Gastroesophageal sphincter (tissue), 4 donors: Measurements from ENCODE around the gene PCBP3. TPM values are rescaled to one million over a fixed set of nuclear protein-coding genes. Genes with fewer than 3 reads are reported as not detected.

Experiments
- ATAC-seq: fragments of 150-250 bp; one replicate; pipeline ENCODE4 v1.9.1; 2016; ENCODE audit warnings: mild to moderate bottlenecking, moderate library complexity
- H3K27ac ChIP-seq, 4 donors: fragments of 200-600 bp; sonication (generic) in 3 of 4; 1 replicate in 3 of 4; 2 replicates in 1 of 4; pipeline ENCODE4 v1.5.1; 2016 to 2019
- H3K27me3 ChIP-seq: fragments of 200-600 bp; sonication (generic); one replicate; pipeline ENCODE4 v1.5.1; 2019
- H3K36me3 ChIP-seq, 2 donors: fragments of 200-600 bp; sonication (generic); one replicate each; pipeline ENCODE4 v1.5.1; 2019; ENCODE audit warnings: control low read depth in 1 of 2
- H3K4me1 ChIP-seq, 3 donors: fragments of 200-600 bp; sonication (generic); 1 replicate in 2 of 3; 2 replicates in 1 of 3; pipeline ENCODE4 v1.5.1; 2016 to 2019; ENCODE audit warnings: control low read depth in 2 of 3
- H3K4me3 ChIP-seq, 2 donors: fragments of 200-600 bp; sonication (generic); one replicate each; pipeline ENCODE4 v1.5.1; 2019; ENCODE audit warnings: mild to moderate bottlenecking in 1 of 2, moderate library complexity in 1 of 2
- H3K9me3 ChIP-seq, 3 donors: fragments of 200-600 bp; sonication (generic); one replicate each; pipeline ENCODE4 v1.5.1; 2017 to 2019; ENCODE audit warnings: control low read depth in 2 of 3
- EP300 ChIP-seq: sonication (generic); formaldehyde crosslinking; IDR thresholded peaks from one replicate; pipeline ENCODE4 v1.6.1; 2017; ENCODE audit warnings: antibody characterized with exemption, mild to moderate bottlenecking
- POLR2A ChIP-seq, 2 donors: fragments of 450-650 bp; IDR thresholded peaks; one replicate each; pipeline ENCODE4 v1.6.1; 2017; ENCODE audit warnings: antibody characterized with exemption in 2 of 2, mild to moderate bottlenecking in 2 of 2, moderate library complexity in 1 of 2
- POLR2AphosphoS5 ChIP-seq: sonication (generic); formaldehyde crosslinking; IDR thresholded peaks from one replicate; pipeline ENCODE4 v1.6.1; 2017; ENCODE audit warnings: antibody characterized with exemption
- WGBS, 2 donors: methylation state at CpG; one replicate each; pipeline ENCODE4 v1.1.5; 2018; ENCODE audit warnings: low coverage in 1 of 2; 5-methylcytosine and 5-hydroxymethylcytosine counted together
- total RNA-seq, 4 donors: library from RNA; depleted of rRNA; stranded (reverse); fragments of >200 nt; gene quantifications; one replicate each; pipeline ENCODE4 v1.1.0, GENCODE V29; 2016
- TF ChIP-seq, protein P1 (sequence below), 4 experiments: fragments of 200-600 bp in 2 of 4; fragments of 450-650 bp in 2 of 4; sonication (generic) in 1 of 4; IDR thresholded peaks; one replicate each; pipeline ENCODE4 v1.5.1; 2017 to 2019; ENCODE audit warnings: antibody characterized with exemption in 4 of 4, mild to moderate bottlenecking in 2 of 4, moderate library complexity in 2 of 4

The PCBP3 gene
- total RNA-seq, 4 donors from 2014 or later: 5.1 to 14.8 (median 10.4) TPM

GRCh38 chr21:45908536-45909237 is 265.2 kb downstream of the PCBP3 start:
- TF ChIP-seq, protein P1, sequence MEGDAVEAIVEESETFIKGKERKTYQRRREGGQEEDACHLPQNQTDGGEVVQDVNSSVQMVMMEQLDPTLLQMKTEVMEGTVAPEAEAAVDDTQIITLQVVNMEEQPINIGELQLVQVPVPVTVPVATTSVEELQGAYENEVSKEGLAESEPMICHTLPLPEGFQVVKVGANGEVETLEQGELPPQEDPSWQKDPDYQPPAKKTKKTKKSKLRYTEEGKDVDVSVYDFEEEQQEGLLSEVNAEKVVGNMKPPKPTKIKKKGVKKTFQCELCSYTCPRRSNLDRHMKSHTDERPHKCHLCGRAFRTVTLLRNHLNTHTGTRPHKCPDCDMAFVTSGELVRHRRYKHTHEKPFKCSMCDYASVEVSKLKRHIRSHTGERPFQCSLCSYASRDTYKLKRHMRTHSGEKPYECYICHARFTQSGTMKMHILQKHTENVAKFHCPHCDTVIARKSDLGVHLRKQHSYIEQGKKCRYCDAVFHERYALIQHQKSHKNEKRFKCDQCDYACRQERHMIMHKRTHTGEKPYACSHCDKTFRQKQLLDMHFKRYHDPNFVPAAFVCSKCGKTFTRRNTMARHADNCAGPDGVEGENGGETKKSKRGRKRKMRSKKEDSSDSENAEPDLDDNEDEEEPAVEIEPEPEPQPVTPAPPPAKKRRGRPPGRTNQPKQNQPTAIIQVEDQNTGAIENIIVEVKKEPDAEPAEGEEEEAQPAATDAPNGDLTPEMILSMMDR (IDR thresholded peaks at IDR 0.05): no peak
- TF ChIP-seq POLR2AphosphoS5 (no peak), EP300 (no peak), POLR2A (IDR thresholded peaks at IDR 0.05) (no peak)
- H3K27ac ChIP-seq: no peak overlapping the region
- H3K36me3 ChIP-seq: peaks cover 0 to 5% of the 10 kb centered on the region in 2 donors
- ATAC-seq: no peak
- 88 to 95% methylated on average over 8 to 20 of the region's 27 CpGs for WGBS, 2 donors
- no peaks in the 10 kb centered on the region for H3K9me3 ChIP-seq
- H3K4me1 ChIP-seq: peaks cover 0 to 21% (median 0%) of the 10 kb centered on the region in 3 donors
- no peak overlapping the region for H3K4me3 ChIP-seq
- no peaks in the 10 kb centered on the region for H3K27me3 ChIP-seq

- no peak overlapping the region for H3K4me3 ChIP-seq
- no peaks in the 10 kb centered on the region for H3K36me3 ChIP-seq
- H3K27ac ChIP-seq: no peak overlapping the region
- no peak for ATAC-seq
- no peaks in the 10 kb centered on the region for H3K27me3 ChIP-seq
- TF ChIP-seq POLR2AphosphoS5: no peak
- TF ChIP-seq, protein P1 (IDR thresholded peaks at IDR 0.05): no peak
- TF ChIP-seq POLR2A (IDR thresholded peaks at IDR 0.05): no peak
- TF ChIP-seq EP300: no peak
- no peaks in the 10 kb centered on the region for H3K9me3 ChIP-seq
- peaks cover 0 to 21% (median 0%) of the 10 kb centered on the region in 3 donors for H3K4me1 ChIP-seq
- WGBS, 2 donors: no CpG with 5 or more reads among the region's 23 CpGs
Observed at GRCh38 chr21:45909238-45909988, 265.9 kb downstream of the PCBP3 start.

GRCh38 chr21:45910155-45910547 is 266.6 kb downstream of the PCBP3 start:
- H3K27me3 ChIP-seq: no peaks in the 10 kb centered on the region
- 40% methylated on average over 1 of the region's 5 CpGs; no CpG with 5 or more reads in 1 of the 2 donors for WGBS, 2 donors
- H3K9me3 ChIP-seq: no peaks in the 10 kb centered on the region
- no peak overlapping the region for H3K27ac ChIP-seq
- TF ChIP-seq EP300 (no peak), POLR2A (IDR thresholded peaks at IDR 0.05) (no peak), POLR2AphosphoS5 (no peak)
- TF ChIP-seq, protein P1 (IDR thresholded peaks at IDR 0.05): no peak
- no peaks in the 10 kb centered on the region for H3K36me3 ChIP-seq
- ATAC-seq: no peak
- H3K4me3 ChIP-seq: no peak overlapping the region
- H3K4me1 ChIP-seq: peaks cover 0 to 21% (median 0%) of the 10 kb centered on the region in 3 donors

GRCh38 chr21:45910548-45911221 is 267.2 kb downstream of the PCBP3 start:
- ATAC-seq: no peak
- Histone ChIP-seq H3K9me3 (no peaks in the 10 kb centered on the region), H3K36me3 (no peaks in the 10 kb centered on the region), H3K27me3 (no peaks in the 10 kb centered on the region), H3K27ac (no peak overlapping the region), H3K4me1 (peaks cover 0 to 21% (median 0%) of the 10 kb centered on the region in 3 donors), H3K4me3 (no peak overlapping the region)
- TF ChIP-seq POLR2AphosphoS5: no peak
- TF ChIP-seq, protein P1 (IDR thresholded peaks at IDR 0.05): no peak
- no peak for TF ChIP-seq EP300
- TF ChIP-seq POLR2A (IDR thresholded peaks at IDR 0.05): no peak
- WGBS, 2 donors: 100% methylated on average over 2 of the region's 28 CpGs; no CpG with 5 or more reads in 1 of the 2 donors
